ENCODE results near the gene JPH2.
A peak's percentile ranks its signal among the peaks of the same experiment; 100 is the strongest.

JPH2 gene

GRCh38 chr20:44098256-44098630 is 88.7 kb downstream of the JPH2 start:
- DNase-seq (ENCODE audit: extremely low spot score), result no peak
- no peak for TF ChIP-seq CTCF (IDR thresholded peaks at IDR 0.05; ENCODE audit: control extremely low read depth, extremely low read depth, low read depth, missing control alignments)
- ChIA-PET POLR2A (no interaction called here), CTCF (interaction anchor here (0.6 to 2.4 kb wide), 5 partner anchors 19 to 649 kb away, joined by 3 to 7 read pairs (median 3); no protein-coding TSS in a partner anchor)

- ChIA-PET CTCF (interaction anchor here (0.6 to 2.4 kb wide), 6 partner anchors 10 to 649 kb away, joined by 3 to 7 read pairs (median 3); no protein-coding TSS in a partner anchor), POLR2A (no interaction called here)
- DNase-seq (ENCODE audit: extremely low spot score), result no peak
- TF ChIP-seq CTCF (IDR thresholded peaks at IDR 0.05; ENCODE audit: control extremely low read depth, extremely low read depth, low read depth, missing control alignments), result no peak
Observed at GRCh38 chr20:44097521-44098255, 89.3 kb downstream of the JPH2 start.

GRCh38 chr20:44095831-44096230 is 91.2 kb downstream of the JPH2 start:
- ChIA-PET POLR2A (no interaction called here), CTCF (interaction anchor here (0.6 to 2.3 kb wide), 5 partner anchors 15 to 647 kb away, joined by 3 to 8 read pairs (median 4); no protein-coding TSS in a partner anchor)
- no peak for TF ChIP-seq CTCF (IDR thresholded peaks at IDR 0.05; ENCODE audit: control extremely low read depth, extremely low read depth, low read depth, missing control alignments)
- no peak for DNase-seq (ENCODE audit: extremely low spot score)

- no peak for DNase-seq (ENCODE audit: extremely low spot score)
- no peak for TF ChIP-seq CTCF (IDR thresholded peaks at IDR 0.05; ENCODE audit: control extremely low read depth, extremely low read depth, low read depth, missing control alignments)
- CTCF ChIA-PET, result no interaction called here
- POLR2A ChIA-PET, result no interaction called here
Observed at GRCh38 chr20:44093249-44093582, 93.8 kb downstream of the JPH2 start.

GRCh38 chr20:44092551-44093248 is 94.3 kb downstream of the JPH2 start:
- no peak for DNase-seq (ENCODE audit: extremely low spot score)
- ChIA-PET POLR2A (no interaction called here), CTCF (interaction anchor here (0.7 to 4.4 kb wide), 11 partner anchors 9 to 643 kb away, joined by 3 to 29 read pairs (median 4); no protein-coding TSS in a partner anchor)
- peak; percentile 45 for TF ChIP-seq CTCF (IDR thresholded peaks at IDR 0.05; ENCODE audit: control extremely low read depth, extremely low read depth, low read depth, missing control alignments)

- no peak for TF ChIP-seq CTCF (IDR thresholded peaks at IDR 0.05; ENCODE audit: control extremely low read depth, extremely low read depth, low read depth, missing control alignments)
- CTCF ChIA-PET, result interaction anchor here (1.0 to 4.4 kb wide), 8 partner anchors 10 to 641 kb away, joined by 3 to 29 read pairs (median 4); no protein-coding TSS in a partner anchor
- no peak for DNase-seq (ENCODE audit: extremely low spot score)
- POLR2A ChIA-PET, result no interaction called here
Observed at GRCh38 chr20:44091026-44091425, 96.0 kb downstream of the JPH2 start.

All from GM10248 (cell line).